H1 (cell line): Measurements from ENCODE around the gene ANAPC1. TPM values are rescaled to one million over a fixed set of nuclear protein-coding genes. Genes with fewer than 3 reads are reported as not detected.

ENCODE experiments used
- CTCF ChIA-PET: fragments of 300-600 bp; sonication (Branson Sonifier 250); formaldehyde crosslinking; loops from one replicate; lab custom pipeline; 2021; ENCODE audit not compliant: partially characterized antibody; lab: Charles Lee
- POLR2A ChIA-PET: fragments of 300-600 bp; sonication (Branson Sonifier 250); formaldehyde crosslinking; loops from one replicate; lab custom pipeline; 2021; ENCODE audit warnings: inconsistent platforms; ENCODE audit not compliant: partially characterized antibody; lab: Charles Lee
- DNase-seq, 2 experiments: peaks; one replicate each; pipeline versions ENCODE4 v3.0.0 to v3.0.0-alpha.2; 2010 to 2022; ENCODE audit warnings: low spot score in 2 of 2, low read depth in 1 of 2, mixed read lengths in 1 of 2
- FAIRE-seq: peaks from 2 replicates; lab custom pipeline; 2011; peaks lifted over from hg19 to GRCh38; lab: Jason Lieb, UNC
- H2AFZ ChIP-seq: 2 replicates; pipeline ENCODE4 v1.8.1; 2012; ENCODE audit warnings: low read length, inconsistent platforms
- H2AK5ac ChIP-seq: 2 replicates; pipeline ENCODE4 v1.6.1; 2013; ENCODE audit warnings: low read depth, low read length
- H2BK120ac ChIP-seq: replicated peaks from 2 replicates; pipeline ENCODE3; 2013; ENCODE audit warnings: low read depth, low read length, inconsistent platforms
- H2BK12ac ChIP-seq: 2 replicates; pipeline ENCODE4 v1.6.1; 2013; ENCODE audit warnings: low read depth, low read length
- H2BK15ac ChIP-seq: 2 replicates; pipeline ENCODE4 v1.6.1; 2013; ENCODE audit warnings: low read length
- H2BK20ac ChIP-seq: 2 replicates; pipeline ENCODE4 v1.6.1; 2013; ENCODE audit warnings: low read length
- H2BK5ac ChIP-seq: 2 replicates; pipeline ENCODE4 v1.6.1; 2013; ENCODE audit warnings: low read depth, low read length
- H3K14ac ChIP-seq: 2 replicates; pipeline ENCODE4 v1.6.1; 2013; ENCODE audit warnings: inconsistent platforms; ENCODE audit not compliant: insufficient read length
- H3K18ac ChIP-seq: 2 replicates; pipeline ENCODE4 v1.6.1; 2013; ENCODE audit warnings: low read length; ENCODE audit errors: extremely low read depth
- H3K23ac ChIP-seq: 2 replicates; pipeline ENCODE4 v1.6.1; 2013; ENCODE audit warnings: inconsistent platforms; ENCODE audit not compliant: insufficient read length
- H3K23me2 ChIP-seq: 2 replicates; pipeline ENCODE4 v1.6.1; 2013; ENCODE audit warnings: low read depth, low read length
- H3K27ac ChIP-seq: 2 replicates; pipeline ENCODE4 v1.6.1; 2011; ENCODE audit warnings: low read depth, low read length, inconsistent platforms
- H3K27me3 ChIP-seq, 4 experiments: replicated peaks in 1 of 4; 1 replicate in 1 of 4; 2 replicates in 3 of 4; pipeline versions ENCODE4 v1.6.1 to v1.8.1; 2011 to 2013; ENCODE audit warnings: low read length in 3 of 4, mild to moderate bottlenecking in 3 of 4, inconsistent platforms in 2 of 4, mixed read lengths in 2 of 4, moderate library complexity in 1 of 4; ENCODE audit not compliant: control insufficient read depth in 3 of 4, insufficient read depth in 3 of 4; ENCODE audit errors: extremely low read depth in 1 of 4
- H3K36me3 ChIP-seq, 4 experiments: 2 replicates each; pipeline versions ENCODE4 v1.6.1 to v1.8.1; 2011 to 2013; ENCODE audit warnings: mild to moderate bottlenecking in 4 of 4, low read length in 3 of 4, moderate library complexity in 2 of 4, control low read depth in 1 of 4, inconsistent platforms in 1 of 4; ENCODE audit not compliant: insufficient read depth in 4 of 4, control insufficient read depth in 2 of 4
- H3K4ac ChIP-seq: replicated peaks from 2 replicates; pipeline ENCODE3; 2013; ENCODE audit warnings: low read length, low read depth, mixed read lengths, inconsistent platforms; ENCODE audit not compliant: insufficient read length
- H3K4me1 ChIP-seq, 4 experiments: replicated peaks in 1 of 4; 1 replicate in 1 of 4; 2 replicates in 3 of 4; pipeline versions ENCODE4 v1.6.1 to v1.8.1; 2011 to 2013; ENCODE audit warnings: low read length in 3 of 4, inconsistent platforms in 2 of 4, mixed read lengths in 1 of 4; ENCODE audit not compliant: insufficient read depth in 4 of 4, control insufficient read depth in 3 of 4
- H3K4me2 ChIP-seq, 2 experiments: 2 replicates each; pipeline versions ENCODE4 v1.6.1 to v1.8.1; 2011 to 2013; ENCODE audit warnings: low read depth in 2 of 2, low read length in 2 of 2, control low read depth in 1 of 2, inconsistent platforms in 1 of 2, mild to moderate bottlenecking in 1 of 2; ENCODE audit not compliant: insufficient read depth in 1 of 2
- H3K4me3 ChIP-seq, 4 experiments: fragments of 200-600, 300-600 bp in 1 of 4; sonication (generic), shearing (Covaris generic), sonication (Bioruptor Twin) in 1 of 4; 2 replicates each; pipeline versions ENCODE4 v1.5.1 to v1.8.1; 2011 to 2016; ENCODE audit warnings: low read length in 4 of 4, low read depth in 3 of 4, control low read depth in 2 of 4, inconsistent platforms in 2 of 4, mild to moderate bottlenecking in 2 of 4, mixed read lengths in 1 of 4, moderate library complexity in 1 of 4; ENCODE audit not compliant: insufficient read depth in 2 of 4; ENCODE audit errors: extremely low read depth in 1 of 4
- H3K56ac ChIP-seq: replicated peaks from 2 replicates; pipeline ENCODE3; 2013; ENCODE audit warnings: low read depth, mild to moderate bottlenecking, mixed read lengths, low read length, inconsistent platforms; ENCODE audit not compliant: insufficient read length
- H3K79me1 ChIP-seq: 2 replicates; pipeline ENCODE4 v1.6.1; 2013; ENCODE audit warnings: low read depth, low read length, control low read depth
- H3K79me2 ChIP-seq, 2 experiments: 2 replicates each; pipeline versions ENCODE4 v1.6.1 to v1.8.1; 2012 to 2013; ENCODE audit warnings: low read length in 2 of 2, mild to moderate bottlenecking in 2 of 2, inconsistent platforms in 1 of 2; ENCODE audit not compliant: insufficient read depth in 2 of 2, control insufficient read depth in 1 of 2
- H3K9ac ChIP-seq, 4 experiments: replicated peaks in 1 of 4; 1 replicate in 1 of 4; 2 replicates in 3 of 4; pipeline versions ENCODE4 v1.6.1 to v1.8.1; 2011 to 2013; ENCODE audit warnings: low read depth in 3 of 4, low read length in 3 of 4, control low read depth in 2 of 4, mild to moderate bottlenecking in 2 of 4, moderate library complexity in 2 of 4, inconsistent platforms in 1 of 4; ENCODE audit errors: extremely low read depth in 1 of 4
- H3K9me3 ChIP-seq, 2 experiments: 2 replicates each; pipeline versions ENCODE4 v1.6.1 to v1.8.1; 2012 to 2013; ENCODE audit warnings: mild to moderate bottlenecking in 2 of 2, moderate library complexity in 2 of 2, control low read depth in 1 of 2, inconsistent platforms in 1 of 2, low read depth in 1 of 2, low read length in 1 of 2, mixed read lengths in 1 of 2; ENCODE audit not compliant: insufficient read depth in 2 of 2
- H4K20me1 ChIP-seq, 2 experiments: replicated peaks in 1 of 2; 2 replicates each; pipeline versions ENCODE3 to v1.8.1; 2011 to 2013; ENCODE audit warnings: inconsistent platforms in 2 of 2, low read length in 2 of 2, mild to moderate bottlenecking in 1 of 2; ENCODE audit not compliant: insufficient read depth in 2 of 2, control insufficient read depth in 1 of 2
- H4K5ac ChIP-seq: 2 replicates; pipeline ENCODE4 v1.6.1; 2013; ENCODE audit warnings: low read length, low read depth, mixed read lengths, inconsistent platforms; ENCODE audit not compliant: insufficient read length
- H4K8ac ChIP-seq: 2 replicates; pipeline ENCODE4 v1.8.0; 2013; ENCODE audit warnings: mild to moderate bottlenecking, moderate library complexity, low read length, inconsistent platforms; ENCODE audit not compliant: insufficient read depth; ENCODE audit errors: extremely low read depth
- H4K91ac ChIP-seq: replicated peaks from 2 replicates; pipeline ENCODE3; 2013; ENCODE audit warnings: low read length, mixed read lengths, inconsistent platforms; ENCODE audit not compliant: insufficient read length
- ASH2L ChIP-seq: fragments of 200-600, 300-600 bp; sonication (generic); IDR thresholded peaks from one replicate; pipeline ENCODE4 v1.7.1; 2017; ENCODE audit warnings: low read length
- CBX5 ChIP-seq: fragments of 300-800, 300-1000 bp; sonication (generic); IDR thresholded peaks from 2 replicates; pipeline ENCODE4 v1.7.1; 2016; ENCODE audit warnings: antibody characterized with exemption, low read length, low read depth
- CTBP2 ChIP-seq: IDR thresholded peaks from 2 replicates; pipeline ENCODE4 v1.7.0; 2011; ENCODE audit warnings: borderline replicate concordance, mild to moderate bottlenecking, moderate library complexity, mixed read lengths, low read length; ENCODE audit not compliant: insufficient read depth, insufficient read length
- RBBP5 ChIP-seq: IDR thresholded peaks from 2 replicates; pipeline ENCODE4 v1.7.1; 2012; ENCODE audit warnings: low read depth, mild to moderate bottlenecking, inconsistent platforms, low read length, moderate library complexity, borderline replicate concordance
- RNF2 ChIP-seq: fragments of 200-900, 300-1000 bp; sonication (generic); IDR thresholded peaks from 2 replicates; pipeline ENCODE4 v1.7.1; 2016; ENCODE audit warnings: borderline replicate concordance, low read depth, mild to moderate bottlenecking, antibody characterized with exemption, low read length; ENCODE audit not compliant: poor library complexity, severe bottlenecking; ENCODE audit errors: missing control alignments
- SIX5 ChIP-seq: IDR thresholded peaks from 2 replicates; pipeline ENCODE4 v1.6.1; 2011; ENCODE audit warnings: mild to moderate bottlenecking, low read depth, low read length
- SP1 ChIP-seq: IDR thresholded peaks from 2 replicates; pipeline ENCODE4 v1.6.1; 2011; ENCODE audit warnings: low read depth, low read length
- TAF1 ChIP-seq: IDR thresholded peaks from 2 replicates; pipeline ENCODE4 v1.6.1; 2011; ENCODE audit warnings: mild to moderate bottlenecking, low read depth, low read length
- WGBS, 2 experiments: shearing (Covaris generic) in 1 of 2; methylation state at CpG; one replicate each; pipeline versions ENCODE4 v1.1.6 to v1.1.7; 2013 to 2015; ENCODE audit warnings: low lambda C conversion rate in 2 of 2, mixed read lengths in 2 of 2, inconsistent platforms in 1 of 2, low coverage in 1 of 2, missing lambda C conversion rate in 1 of 2; ENCODE audit not compliant: insufficient replicate concordance in 2 of 2, insufficient coverage in 1 of 2, insufficient read length in 1 of 2; ENCODE audit errors: extremely low coverage in 1 of 2, missing lambda C conversion rate in 1 of 2; 5-methylcytosine and 5-hydroxymethylcytosine counted together
- polyA plus RNA-seq, 7 experiments: library from polyadenylated mRNA; depleted of rRNA in 3 of 7; stranded (reverse) in 5 of 7; unstranded in 2 of 7; fragments of >200 nt in 5 of 7; fragments of 200-250 nt in 2 of 7; gene quantifications; 1 replicate in 5 of 7; 2 replicates in 1 of 7; 4 replicates in 1 of 7; pipeline versions ENCODE4 v1.2.1 to v1.2.3, GENCODE V29; 2011 to 2013; ENCODE audit warnings: missing spikeins in 2 of 7, mixed read lengths in 2 of 7
- total RNA-seq: library from RNA; stranded (reverse); fragmentation: NEBNext Ultra II Directional; extraction: Animal tissue kit (Norgen Biotek cat#: 25700); gene quantifications from 2 replicates; pipeline ENCODE4 v1.2.1, GENCODE V29; 2021
- TF ChIP-seq, protein P1 (sequence below): IDR thresholded peaks from 2 replicates; pipeline ENCODE4 v1.6.1; 2012; ENCODE audit warnings: low read length, inconsistent platforms

ANAPC1 gene
- total and polyA plus RNA-seq, 2 of the 8 experiments (the other 6 are each of a cell fraction or from before 2014, with no cell fraction given), result 46.6 to 107 TPM

DNA sequence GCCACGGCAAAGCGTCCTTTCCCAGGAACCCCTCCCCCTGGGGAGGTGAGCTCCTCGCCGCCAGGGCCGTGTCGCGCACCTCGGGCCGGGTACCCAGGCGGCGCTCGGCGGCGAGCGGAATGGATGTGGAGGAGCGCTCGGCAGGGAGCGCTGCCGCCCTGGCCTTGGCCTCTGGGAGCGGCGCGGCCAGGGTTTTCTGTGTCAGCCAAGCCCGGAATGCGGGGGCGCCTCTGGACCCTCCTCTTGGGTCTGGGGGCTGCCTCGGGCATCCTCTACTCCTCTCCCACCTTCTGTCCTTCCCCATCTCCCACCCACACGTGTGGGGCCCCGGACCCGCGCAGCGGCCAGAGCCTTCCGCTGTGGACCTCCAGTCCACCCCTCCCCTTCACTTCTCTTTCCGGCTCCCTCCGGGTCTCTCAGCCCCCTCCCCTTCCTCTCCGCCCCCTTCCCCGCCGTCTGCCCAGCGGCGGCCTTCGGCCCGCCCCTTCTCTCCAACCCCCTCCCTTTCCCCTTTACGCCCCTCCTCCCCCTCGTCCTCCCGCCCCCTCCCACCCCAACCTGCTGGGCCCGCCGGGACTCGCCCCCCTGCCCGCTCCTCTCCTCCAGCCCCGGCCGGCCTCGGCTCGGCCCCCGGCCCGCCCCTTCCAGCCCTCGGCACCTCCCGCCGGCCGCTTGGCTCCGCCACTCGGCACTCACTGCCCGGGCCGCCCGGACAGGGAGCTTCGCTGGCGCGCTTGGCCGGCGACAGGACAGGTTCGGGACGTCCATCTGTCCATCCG is 14.1 kb upstream of the ANAPC1 start, which contains the start of gene MERTK:
MERTK (plus strand) TSS at position 684 of the 779 bp plus-strand sequence. CDS start 129 bp downstream, outside the sequence.
- POLR2A ChIA-PET, result interaction anchor here (0.7 to 7.2 kb wide), 5 partner anchors 9 to 150 kb away, joined by 3 to 33 read pairs (median 3); partner anchors contain the start of gene ANAPC1
- TF ChIP-seq TAF1 (peak; percentile 79), CBX5 (no peak), SP1 (no peak), CTBP2 (no peak), RBBP5 (peak; percentile 91), SIX5 (no peak), RNF2 (no peak), ASH2L (peak; percentile 58)
- TF ChIP-seq, protein P1, sequence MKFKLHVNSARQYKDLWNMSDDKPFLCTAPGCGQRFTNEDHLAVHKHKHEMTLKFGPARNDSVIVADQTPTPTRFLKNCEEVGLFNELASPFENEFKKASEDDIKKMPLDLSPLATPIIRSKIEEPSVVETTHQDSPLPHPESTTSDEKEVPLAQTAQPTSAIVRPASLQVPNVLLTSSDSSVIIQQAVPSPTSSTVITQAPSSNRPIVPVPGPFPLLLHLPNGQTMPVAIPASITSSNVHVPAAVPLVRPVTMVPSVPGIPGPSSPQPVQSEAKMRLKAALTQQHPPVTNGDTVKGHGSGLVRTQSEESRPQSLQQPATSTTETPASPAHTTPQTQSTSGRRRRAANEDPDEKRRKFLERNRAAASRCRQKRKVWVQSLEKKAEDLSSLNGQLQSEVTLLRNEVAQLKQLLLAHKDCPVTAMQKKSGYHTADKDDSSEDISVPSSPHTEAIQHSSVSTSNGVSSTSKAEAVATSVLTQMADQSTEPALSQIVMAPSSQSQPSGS, result no peak

More for the DNA sequence above, 14.1 kb upstream of the ANAPC1 start, which contains the start of gene MERTK:
- CTCF ChIA-PET, result interaction anchor here (0.8 to 3.6 kb wide), 9 partner anchors 10 to 155 kb away, joined by 3 to 20 read pairs (median 4); no protein-coding TSS in a partner anchor
- peak within 1 kb of the TSS; percentile 83 to 93 for H3K4me2 ChIP-seq
- H3K9me3 ChIP-seq, result no peaks in the 10 kb centered on the region
- no peak within 1 kb of the TSS for H3K23ac ChIP-seq
- peak within 1 kb of the TSS; percentile 18; the same call in 1 of the 2 replicates for H2BK5ac ChIP-seq
- H3K27me3 ChIP-seq, result peaks cover 0 to 20% (median 11%) of the 10 kb centered on the region in 4 experiments; a peak in 5 of 7 replicates
- H2BK120ac ChIP-seq, result no peak within 1 kb of the TSS
- H3K4ac ChIP-seq, result no peak within 1 kb of the TSS
- 1% methylated on average over 39 of the region's 71 CpGs; no CpG with 5 or more reads in 1 of the 2 experiments for WGBS, 2 experiments
- H3K4me3 ChIP-seq, result peak within 1 kb of the TSS; percentile 62 to 98 (median 77)
- peak within 1 kb of the TSS; percentile 81; the same call in 1 of the 2 replicates for H2AFZ ChIP-seq
- DNase-seq (peak; percentile 78 to 90), FAIRE-seq (no peak)
- peaks cover 7% of the 10 kb centered on the region for H3K23me2 ChIP-seq
- H2AK5ac ChIP-seq, result no peak within 1 kb of the TSS
- H3K56ac ChIP-seq, result peak within 1 kb of the TSS; percentile 74
- no peaks in the 10 kb centered on the region for H3K36me3 ChIP-seq
- H3K14ac ChIP-seq, result no peak within 1 kb of the TSS
- H4K91ac ChIP-seq, result no peak within 1 kb of the TSS
- peak within 1 kb of the TSS; percentile 65; the same call in 1 of the 2 replicates for H3K27ac ChIP-seq
- H3K79me1 ChIP-seq, result no peaks in the 10 kb centered on the region
- H2BK12ac ChIP-seq, result no peak within 1 kb of the TSS
- H3K79me2 ChIP-seq, result no peaks in the 10 kb centered on the region; a peak in 1 of 4 replicates
- H3K4me1 ChIP-seq, result peaks cover 1 to 8% (median 4%) of the 10 kb centered on the region in 4 experiments; a peak in 4 of 7 replicates
- H2BK15ac ChIP-seq, result 0 out of 2 replicates have a peak within 1 kb of the TSS, but pooled peaks have one; percentile 98
- H4K8ac ChIP-seq, result peak within 1 kb of the TSS; percentile 94
- H2BK20ac ChIP-seq, result no peak within 1 kb of the TSS
- H4K20me1 ChIP-seq, result peaks cover 2% of the 10 kb centered on the region in 2 experiments
- H3K18ac ChIP-seq, result peak within 1 kb of the TSS; percentile 96
- H3K9ac ChIP-seq, result peak within 1 kb of the TSS; percentile 56 to 77 (median 62)
- no peak within 1 kb of the TSS for H4K5ac ChIP-seq
